Measurements from ENCODE around the gene SLC35F6. TPM values are rescaled to one million over a fixed set of nuclear protein-coding genes. Genes with fewer than 3 reads are reported as not detected.
A peak's percentile ranks its signal among the peaks of the same experiment; 100 is the strongest.
"Not testable (repeated sequence)": the region's sequence is repeated elsewhere in the genome, so short reads cannot be mapped to it uniquely, and the experiment has no call there.

SLC35F6 gene
- total RNA-seq, 1 experiment from 2014 or later: 76.9 TPM

GRCh38 chr2:26811791-26812694 lies 48.0 kb downstream of the SLC35F6 start:
- Mint-ChIP-seq H3K4me3 (ENCODE audit: unreplicated experiment) (no peak overlapping the region), H3K36me3 (ENCODE audit: insufficient read depth, unreplicated experiment) (no peaks in the 10 kb centered on the region), H3K4me1 (ENCODE audit: insufficient read depth, unreplicated experiment) (no peaks in the 10 kb centered on the region), H3K9me3 (ENCODE audit: unreplicated experiment) (no peaks in the 10 kb centered on the region), H3K27me3 (ENCODE audit: insufficient read depth, unreplicated experiment) (peaks cover 21% of the 10 kb centered on the region), H3K27ac (ENCODE audit: low read depth, unreplicated experiment) (no peak overlapping the region)
- no TSS peak for BruUV-seq (replicated peaks)
- ChIA-PET POLR2A (no interaction called here), CTCF (no interaction called here)
- no peak for TF ChIP-seq CTCF (IDR thresholded peaks at IDR 0.05; ENCODE audit: unreplicated experiment)
- intact Hi-C loops (cut with micrococcal nuclease): no loop called here
- DNase-seq (ENCODE audit: unreplicated experiment): no peak

- CTCF ChIA-PET: interaction anchor here (0.8 kb wide), 1 partner anchor 34 kb away, joined by 3 read pairs; no protein-coding TSS in a partner anchor
- POLR2A ChIA-PET: no interaction called here
- no peak overlapping the region for H3K27ac Mint-ChIP-seq (ENCODE audit: low read depth, unreplicated experiment)
- H3K4me1 Mint-ChIP-seq (ENCODE audit: insufficient read depth, unreplicated experiment): no peaks in the 10 kb centered on the region
- no peaks in the 10 kb centered on the region for H3K36me3 Mint-ChIP-seq (ENCODE audit: insufficient read depth, unreplicated experiment)
- H3K4me3 Mint-ChIP-seq (ENCODE audit: unreplicated experiment): no peak overlapping the region
- H3K27me3 Mint-ChIP-seq (ENCODE audit: insufficient read depth, unreplicated experiment): peaks cover 23% of the 10 kb centered on the region
- no peaks in the 10 kb centered on the region for H3K9me3 Mint-ChIP-seq (ENCODE audit: unreplicated experiment)
- BruUV-seq (replicated peaks): no TSS peak
- DNase-seq (ENCODE audit: unreplicated experiment): no peak
- no peak for TF ChIP-seq CTCF (IDR thresholded peaks at IDR 0.05; ENCODE audit: unreplicated experiment)
- intact Hi-C loops (cut with micrococcal nuclease): no loop called here
These were observed 48.6 kb downstream of the SLC35F6 start for GRCh38 chr2:26812731-26813130.

- BruUV-seq (replicated peaks); H3K9me3 Mint-ChIP-seq (ENCODE audit: unreplicated experiment); H3K27ac Mint-ChIP-seq (ENCODE audit: low read depth, unreplicated experiment); H3K4me1 Mint-ChIP-seq (ENCODE audit: insufficient read depth, unreplicated experiment); H3K36me3 Mint-ChIP-seq (ENCODE audit: insufficient read depth, unreplicated experiment); H3K4me3 Mint-ChIP-seq (ENCODE audit: unreplicated experiment); DNase-seq (ENCODE audit: unreplicated experiment); POLR2A ChIA-PET; intact Hi-C loops (cut with micrococcal nuclease): not testable (repeated sequence)
- CTCF ChIA-PET: interaction anchor here (0.6 kb wide), 1 partner anchor 767 kb away, joined by 4 read pairs; no protein-coding TSS in a partner anchor
- peaks cover 38% of the 10 kb centered on the region for H3K27me3 Mint-ChIP-seq (ENCODE audit: insufficient read depth, unreplicated experiment)
These were observed 50.1 kb downstream of the SLC35F6 start for GRCh38 chr2:26814072-26814765.

- POLR2A ChIA-PET: interaction anchor here (0.8 kb wide), 1 partner anchor 56 kb away, joined by 3 read pairs; no protein-coding TSS in a partner anchor
- DNase-seq (ENCODE audit: unreplicated experiment): peak; percentile 45
- H3K27ac Mint-ChIP-seq (ENCODE audit: low read depth, unreplicated experiment): no peak overlapping the region
- no peak overlapping the region for H3K4me3 Mint-ChIP-seq (ENCODE audit: unreplicated experiment)
- peaks cover 53% of the 10 kb centered on the region for H3K27me3 Mint-ChIP-seq (ENCODE audit: insufficient read depth, unreplicated experiment)
- no peak for TF ChIP-seq CTCF (IDR thresholded peaks at IDR 0.05; ENCODE audit: unreplicated experiment)
- no TSS peak for BruUV-seq (replicated peaks)
- CTCF ChIA-PET: interaction anchor here (1.0 kb wide), 1 partner anchor 126 kb away, joined by 5 read pairs; no protein-coding TSS in a partner anchor
- H3K9me3 Mint-ChIP-seq (ENCODE audit: unreplicated experiment): no peaks in the 10 kb centered on the region
- H3K4me1 Mint-ChIP-seq (ENCODE audit: insufficient read depth, unreplicated experiment): no peaks in the 10 kb centered on the region
- no peaks in the 10 kb centered on the region for H3K36me3 Mint-ChIP-seq (ENCODE audit: insufficient read depth, unreplicated experiment)
- intact Hi-C loops (cut with micrococcal nuclease): no loop called here
These were observed 52.8 kb downstream of the SLC35F6 start for GRCh38 chr2:26816893-26817292.
